Measurements from ENCODE around the gene AGPAT1. TPM values are rescaled to one million over a fixed set of nuclear protein-coding genes. Genes with fewer than 3 reads are reported as not detected.
A peak's percentile ranks its signal among the peaks of the same experiment; 100 is the strongest.

AGPAT1 gene
- total and polyA plus RNA-seq, 2 of the 13 experiments (the other 11 are each of a cell fraction or from before 2014, with no cell fraction given): 51.3 to 139 TPM

- no peak for TF ChIP-seq NFAT5 (CRISPR knock-in tag; IDR thresholded peaks at IDR 0.05)
- no peak for TF ChIP-seq SETDB1 (CRISPR knock-in tag; IDR thresholded peaks at IDR 0.05; ENCODE audit: borderline replicate concordance)
- no peak for TF ChIP-seq RFXANK (CRISPR knock-in tag; IDR thresholded peaks at IDR 0.05)
- no peak for TF ChIP-seq SKI (IDR thresholded peaks at IDR 0.05; ENCODE audit: partially characterized antibody)
- no peak for TF ChIP-seq TIGD3 (CRISPR knock-in tag; IDR thresholded peaks at IDR 0.05; ENCODE audit: borderline replicate concordance)
- no peak for TF ChIP-seq THAP7 (CRISPR knock-in tag; IDR thresholded peaks at IDR 0.05)
- peak; percentile 82; the same call in 1 of the 2 replicates for TF ChIP-seq KDM2A (CRISPR knock-in tag; IDR thresholded peaks at IDR 0.05; ENCODE audit: borderline replicate concordance, low read depth)
- no peak; the same call in 1 of the 2 replicates for TF ChIP-seq ZNF160 (CRISPR knock-in tag; IDR thresholded peaks at IDR 0.05)
- peak; percentile 61; the same call in 1 of the 2 replicates for TF ChIP-seq ZNF790 (CRISPR knock-in tag; IDR thresholded peaks at IDR 0.05; ENCODE audit: borderline replicate concordance)
- no peak for TF ChIP-seq NR2F1 (CRISPR knock-in tag; IDR thresholded peaks at IDR 0.05)
- TF ChIP-seq IKZF5 (CRISPR knock-in tag; IDR thresholded peaks at IDR 0.05): peak; percentile 38; the same call in 1 of the 2 replicates
- no peak for TF ChIP-seq ISX (CRISPR knock-in tag; conservative IDR thresholded peaks at IDR 0.05)
- TF ChIP-seq RNF219 (CRISPR knock-in tag; IDR thresholded peaks at IDR 0.05): no peak
- peak; percentile 58; the same call in 1 of the 2 replicates for TF ChIP-seq ZMYM3 (CRISPR knock-in tag; IDR thresholded peaks at IDR 0.05)
- TF ChIP-seq ZNF556 (CRISPR knock-in tag; IDR thresholded peaks at IDR 0.05; ENCODE audit: borderline replicate concordance): peak; percentile 86; the same call in 1 of the 2 replicates
- no peak for TF ChIP-seq ZNF644 (CRISPR knock-in tag; IDR thresholded peaks at IDR 0.05; ENCODE audit: low read depth)
- TF ChIP-seq SCMH1 (CRISPR knock-in tag; IDR thresholded peaks at IDR 0.05; ENCODE audit: borderline replicate concordance): no peak
Measured at GRCh38 chr6:32127717-32128592, 47.9 kb downstream of the AGPAT1 start, which contains the start of gene ATF6B (continued).
